BJ (cell line): Measurements from ENCODE around the gene ZNF256. TPM values are rescaled to one million over a fixed set of nuclear protein-coding genes. Genes with fewer than 3 reads are reported as not detected.

Experiments
- CTCF ChIA-PET: fragments of 350-600 bp; formaldehyde crosslinking; extraction: SDS; loops from one replicate; lab custom pipeline; 2021; ENCODE audit warnings: antibody characterized with exemption, inconsistent platforms; lab: Yijun Ruan, JAX
- POLR2A ChIA-PET: fragments of 300-600 bp; sonication (Branson Sonifier 250); formaldehyde crosslinking; extraction: SDS; loops from one replicate; lab custom pipeline; 2021; ENCODE audit warnings: antibody characterized with exemption; lab: Charles Lee
- DNase-seq: peaks from one replicate; pipeline ENCODE4 v3.0.0-alpha.2; 2011; ENCODE audit warnings: low read depth
- H3K27me3 ChIP-seq: 2 replicates; pipeline ENCODE4 v1.6.0; 2011; ENCODE audit warnings: low read length; ENCODE audit not compliant: control insufficient read depth, insufficient read depth
- H3K36me3 ChIP-seq: 2 replicates; pipeline ENCODE4 v1.5.1; 2011; ENCODE audit warnings: low read length; ENCODE audit not compliant: control insufficient read depth, insufficient read depth
- H3K4me3 ChIP-seq: 2 replicates; pipeline ENCODE4 v1.5.1; 2011; ENCODE audit warnings: low read depth, mild to moderate bottlenecking, control low read depth, low read length
- CTCF ChIP-seq: IDR thresholded peaks from 2 replicates; pipeline ENCODE4 v1.5.1; 2011; ENCODE audit warnings: low read depth, mild to moderate bottlenecking, control low read depth, inconsistent platforms, low read length, moderate library complexity; ENCODE audit not compliant: insufficient read depth
- polyA plus RNA-seq: library from polyadenylated mRNA; depleted of rRNA; stranded (reverse); fragments of >200 nt; gene quantifications from 2 replicates; pipeline ENCODE4 v1.2.3, GENCODE V29; 2011

Gene ZNF256
- polyA plus RNA-seq, 1 experiment, result 2.2 TPM

DNA sequence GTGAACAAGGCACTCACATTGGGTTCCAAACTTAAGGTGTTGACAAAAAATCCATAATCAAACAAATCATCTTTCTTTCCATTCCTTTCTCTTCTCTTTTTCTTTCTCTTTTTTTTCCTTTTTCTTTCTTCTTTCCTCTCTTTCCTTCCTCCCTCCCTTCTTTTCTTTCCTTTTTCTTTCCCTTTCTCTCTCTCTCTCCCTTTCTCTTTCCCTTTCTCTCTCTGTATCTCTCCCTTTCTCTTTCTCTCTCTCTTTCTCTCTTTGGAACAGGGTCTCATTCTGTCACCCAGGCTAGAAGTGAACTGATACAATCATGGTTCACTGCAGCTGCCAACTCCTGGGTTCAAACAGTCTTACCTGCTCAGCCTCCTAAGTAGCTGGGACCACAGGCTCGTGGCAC is 14.3 kb upstream of the ZNF256 start:
- POLR2A ChIA-PET, result no interaction called here
- CTCF ChIA-PET, result no interaction called here

DNA sequence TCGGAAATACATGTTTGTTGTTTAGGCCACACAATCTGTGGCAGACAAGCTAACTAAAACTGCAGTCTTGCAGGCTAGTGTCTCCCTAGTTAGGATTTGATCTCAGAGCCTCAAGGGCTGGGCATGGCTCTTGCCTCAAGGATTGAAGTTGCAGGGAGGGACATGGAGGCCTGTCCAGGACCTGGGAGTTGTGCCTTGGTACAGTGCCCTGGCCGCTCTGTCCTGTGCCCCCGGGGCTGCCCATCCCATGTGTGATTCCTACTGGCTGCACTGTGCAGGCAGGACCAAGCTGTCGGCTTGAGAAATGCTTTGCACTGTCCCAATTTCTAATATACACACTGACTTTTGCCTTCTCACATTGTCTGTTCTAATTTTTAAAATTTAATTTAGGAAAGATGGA is 7.5 kb upstream of the ZNF256 start:
- H3K4me3 ChIP-seq, result no peak overlapping the region
- TF ChIP-seq CTCF, result no peak
- H3K36me3 ChIP-seq, result no peaks in the 10 kb centered on the region
- DNase-seq, result no peak
- POLR2A ChIA-PET, result no interaction called here
- CTCF ChIA-PET, result no interaction called here
- no peaks in the 10 kb centered on the region for H3K27me3 ChIP-seq

More for the DNA sequence above, 14.3 kb upstream of the ZNF256 start:
- H3K36me3 ChIP-seq, result no peaks in the 10 kb centered on the region
- no peak for TF ChIP-seq CTCF
- no peak overlapping the region for H3K4me3 ChIP-seq
- DNase-seq, result no peak
- H3K27me3 ChIP-seq, result no peaks in the 10 kb centered on the region

GRCh38 chr19:57949702-57950101 is 2.2 kb upstream of the ZNF256 start:
- DNase-seq, result no peak
- POLR2A ChIA-PET, result no interaction called here
- Histone ChIP-seq H3K36me3 (no peaks in the 10 kb centered on the region), H3K27me3 (no peaks in the 10 kb centered on the region), H3K4me3 (no peak overlapping the region)
- no peak for TF ChIP-seq CTCF
- CTCF ChIA-PET, result no interaction called here

DNA sequence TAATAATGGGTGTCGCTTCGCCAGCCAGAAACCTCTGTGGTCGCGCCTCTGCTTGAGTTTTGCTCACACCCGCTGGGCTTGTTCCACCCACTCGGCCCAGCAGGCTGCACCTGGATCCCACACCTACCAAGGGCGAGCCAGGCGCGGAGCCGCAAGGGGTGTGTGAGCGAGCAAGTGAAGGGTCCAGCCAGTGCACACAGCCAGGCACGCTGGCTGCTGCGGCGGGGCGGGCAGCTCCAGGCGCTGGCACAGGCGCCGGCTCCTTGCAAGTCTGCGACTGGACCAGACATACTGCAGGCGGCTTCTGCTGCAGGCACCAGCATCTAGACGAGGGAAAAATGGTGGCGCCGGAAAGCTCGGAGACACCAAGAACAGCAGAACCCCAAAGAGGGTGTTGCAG is 1.8 kb upstream of the ZNF256 start:
- DNase-seq, result no peak
- POLR2A ChIA-PET, result no interaction called here
- CTCF ChIA-PET, result no interaction called here
- TF ChIP-seq CTCF, result no peak
- H3K36me3 ChIP-seq, result no peaks in the 10 kb centered on the region
- H3K4me3 ChIP-seq, result no peak overlapping the region
- H3K27me3 ChIP-seq, result no peaks in the 10 kb centered on the region

- peak overlapping the region; percentile 78 for H3K4me3 ChIP-seq
- POLR2A ChIA-PET, result no interaction called here
- CTCF ChIA-PET, result no interaction called here
- no peak for TF ChIP-seq CTCF
- no peaks in the 10 kb centered on the region for H3K27me3 ChIP-seq
- peaks cover 11% of the 10 kb centered on the region for H3K36me3 ChIP-seq
- no peak for DNase-seq
Observed at GRCh38 chr19:57947088-57947418, 453 bp downstream of the ZNF256 start.

DNA sequence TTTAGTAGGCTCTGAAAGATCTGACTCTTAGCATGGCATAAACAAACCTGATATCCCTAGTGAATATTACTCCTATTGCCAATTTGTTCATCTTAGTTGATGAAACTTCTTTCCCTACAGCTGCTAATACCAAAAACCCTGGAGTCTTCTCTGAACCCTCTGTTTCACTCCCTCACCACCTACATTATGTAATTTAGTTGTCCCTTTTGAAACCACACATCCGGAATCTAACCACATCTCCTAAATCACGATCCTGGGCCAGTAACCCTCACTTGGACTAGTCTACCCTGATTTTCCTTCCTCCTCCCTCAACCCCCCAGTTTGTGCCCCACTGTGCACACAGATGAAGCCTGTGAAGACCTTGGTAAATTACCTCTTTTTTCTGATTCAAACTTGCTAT is 1.2 kb downstream of the ZNF256 start:
- CTCF ChIA-PET, result no interaction called here
- Histone ChIP-seq H3K27me3 (no peaks in the 10 kb centered on the region), H3K4me3 (peak overlapping the region; percentile 78), H3K36me3 (peaks cover 15% of the 10 kb centered on the region)
- no peak for TF ChIP-seq CTCF
- POLR2A ChIA-PET, result no interaction called here
- no peak for DNase-seq
